GM21447 (cell line): ENCODE measurements around the gene RHOT2.

Experiments
- ATAC-seq: cut with Tn5 transposase; IDR thresholded peaks from one replicate; pipeline ENCODE4 v1.9.1; 2021; ENCODE audit not compliant: unreplicated experiment

Gene RHOT2

GRCh38 chr16:669666-670065 lies 1.7 kb downstream of the RHOT2 start:
- no peak for ATAC-seq

- no peak for ATAC-seq
These were observed 2.8 kb downstream of the RHOT2 start for GRCh38 chr16:670485-671352.

- no peak for ATAC-seq
These were observed 3.6 kb downstream of the RHOT2 start for GRCh38 chr16:671353-672131.

GRCh38 chr16:672371-672770 lies 4.4 kb downstream of the RHOT2 start:
- no peak for ATAC-seq

GRCh38 chr16:672851-673250 lies 4.9 kb downstream of the RHOT2 start:
- no peak for ATAC-seq

GRCh38 chr16:673399-673991 lies 5.6 kb downstream of the RHOT2 start:
- ATAC-seq, result no peak

- ATAC-seq, result no peak
These were observed 6.4 kb downstream of the RHOT2 start for GRCh38 chr16:674214-674881.

- no peak for ATAC-seq
These were observed 7.3 kb downstream of the RHOT2 start, which contains the start of gene RHBDL1 for GRCh38 chr16:674968-675883. RHBDL1 (plus strand) TSS chr16:675671; CDS start chr16:675791, 120 bp downstream.

GRCh38 chr16:675884-676564 lies 8.1 kb downstream of the RHOT2 start:
- no peak for ATAC-seq

- no peak for ATAC-seq
These were observed 8.6 kb downstream of the RHOT2 start for GRCh38 chr16:676565-676902.

GRCh38 chr16:676913-677312 lies 9.0 kb downstream of the RHOT2 start:
- ATAC-seq, result no peak

- ATAC-seq, result no peak
These were observed 9.6 kb downstream of the RHOT2 start for GRCh38 chr16:677316-678190.

- ATAC-seq, result no peak
These were observed 10.4 kb downstream of the RHOT2 start for GRCh38 chr16:678209-678857.

- no peak for ATAC-seq
These were observed 11.2 kb downstream of the RHOT2 start for GRCh38 chr16:678858-679813.

- ATAC-seq, result peak; percentile 37
These were observed 12.1 kb downstream of the RHOT2 start, which contains the start of gene STUB1 for GRCh38 chr16:679814-680624. STUB1 (plus strand) TSS chr16:680410; CDS start chr16:680526, 116 bp downstream.

GRCh38 chr16:680625-680945 lies 12.7 kb downstream of the RHOT2 start:
- no peak for ATAC-seq
